ENCODE data around the gene FAM171A1. TPM values are rescaled to one million over a fixed set of nuclear protein-coding genes. Genes with fewer than 3 reads are reported as not detected.

FAM171A1 gene
- total RNA-seq, 3 donors from 2014 or later: 7.6 to 11.7 (median 9.5) TPM

DNA sequence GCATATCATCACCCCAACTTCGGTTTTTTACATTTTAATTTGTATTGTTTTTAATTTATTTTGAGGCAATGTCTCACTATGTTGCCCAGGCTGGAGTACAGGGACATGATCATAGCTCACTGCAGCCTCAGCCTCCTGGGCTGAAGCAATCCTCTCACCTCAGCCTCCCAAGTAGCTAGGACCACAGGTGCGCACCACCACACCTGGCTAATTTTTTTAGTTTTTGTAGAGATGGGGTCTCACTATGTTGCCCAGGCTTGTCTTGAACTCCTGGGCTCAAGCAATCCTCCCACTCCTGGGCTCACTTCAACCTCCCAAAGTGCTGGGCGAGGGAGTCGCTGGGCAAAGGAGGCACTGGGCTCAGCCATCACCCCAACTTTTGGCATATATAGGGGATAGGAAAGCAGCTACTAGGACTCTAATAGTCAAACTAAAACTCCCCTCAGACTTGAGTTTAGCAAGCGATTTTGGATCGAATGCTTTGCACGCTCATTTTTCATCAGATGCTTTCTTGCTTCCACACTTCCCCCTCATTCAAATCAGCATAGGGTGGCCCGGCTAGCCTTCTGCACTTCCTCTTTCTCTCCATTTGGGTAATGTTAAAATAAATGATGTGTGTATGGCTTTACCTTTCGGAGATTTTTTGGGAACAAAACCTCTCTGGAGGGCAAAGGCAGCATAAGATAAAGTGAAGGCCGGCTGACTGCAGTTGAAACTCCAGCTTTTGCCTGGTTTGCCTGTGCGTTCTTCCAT, 181.8 kb downstream of the FAM171A1 start:
- Histone ChIP-seq H3K4me1 (no peaks in the 10 kb centered on the region), H3K27me3 (no peaks in the 10 kb centered on the region), H3K9me3 (no peaks in the 10 kb centered on the region), H3K36me3 (no peaks in the 10 kb centered on the region), H3K27ac (no peak overlapping the region), H3K4me3 (no peak overlapping the region)
- TF ChIP-seq CTCF (IDR thresholded peaks at IDR 0.05): no peak
- no peak for TF ChIP-seq POLR2A (IDR thresholded peaks at IDR 0.05)
- TF ChIP-seq POLR2AphosphoS5 (IDR thresholded peaks at IDR 0.05): no peak
- no peak for DNase-seq (ENCODE audit: low spot score in 2 of 2)
- intact Hi-C loops (cut with DNase I; ENCODE audit: low total_unique reads): no loop called here

GRCh38 chr10:15188603-15189002, 182.5 kb downstream of the FAM171A1 start:
- intact Hi-C loops (cut with DNase I; ENCODE audit: low total_unique reads): no loop called here
- Histone ChIP-seq H3K27me3 (no peaks in the 10 kb centered on the region), H3K27ac (no peak overlapping the region), H3K36me3 (no peaks in the 10 kb centered on the region), H3K9me3 (no peaks in the 10 kb centered on the region), H3K4me3 (no peak overlapping the region), H3K4me1 (no peaks in the 10 kb centered on the region)
- TF ChIP-seq CTCF (IDR thresholded peaks at IDR 0.05) (no peak), POLR2A (IDR thresholded peaks at IDR 0.05) (no peak), POLR2AphosphoS5 (IDR thresholded peaks at IDR 0.05) (no peak)
- DNase-seq (ENCODE audit: low spot score in 2 of 2): no peak

DNA sequence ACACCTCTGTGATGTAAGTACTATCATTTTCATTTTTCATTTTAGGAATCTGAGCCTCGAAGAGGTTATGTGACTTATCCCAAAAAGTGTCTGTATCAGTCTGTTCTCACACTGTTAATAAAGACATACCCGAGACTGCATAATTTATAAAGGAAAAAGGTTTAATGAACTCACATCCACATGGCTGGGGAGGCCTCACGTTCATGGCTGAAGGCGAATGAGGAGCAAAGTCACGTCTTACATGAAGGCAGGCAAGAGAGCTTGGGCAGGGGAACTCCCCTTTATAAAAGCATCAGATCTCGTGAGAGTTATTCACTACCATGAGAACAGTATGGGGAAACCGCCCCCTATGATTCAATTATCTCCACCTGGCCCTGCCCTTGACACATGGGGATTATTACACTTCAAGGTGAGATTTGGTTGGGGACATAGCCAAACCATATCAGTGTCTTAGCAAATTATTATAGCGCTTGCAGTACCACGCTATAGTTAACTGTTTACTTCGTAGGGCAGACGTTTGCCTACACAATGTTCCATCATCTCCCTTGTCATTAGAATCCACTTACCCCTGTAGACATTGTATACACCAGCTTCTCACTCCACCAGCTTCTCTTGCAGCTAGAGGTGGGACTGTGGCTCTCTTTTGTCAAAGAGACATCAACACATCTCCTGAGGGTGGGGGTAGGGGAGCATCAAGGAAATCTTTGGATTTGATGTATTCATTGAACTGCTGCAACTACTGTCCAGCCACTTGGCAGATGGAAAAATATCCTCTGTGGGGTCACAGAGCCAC, 187.2 kb downstream of the FAM171A1 start:
- no peaks in the 10 kb centered on the region for H3K27me3 ChIP-seq
- H3K27ac ChIP-seq: no peak overlapping the region

DNA sequence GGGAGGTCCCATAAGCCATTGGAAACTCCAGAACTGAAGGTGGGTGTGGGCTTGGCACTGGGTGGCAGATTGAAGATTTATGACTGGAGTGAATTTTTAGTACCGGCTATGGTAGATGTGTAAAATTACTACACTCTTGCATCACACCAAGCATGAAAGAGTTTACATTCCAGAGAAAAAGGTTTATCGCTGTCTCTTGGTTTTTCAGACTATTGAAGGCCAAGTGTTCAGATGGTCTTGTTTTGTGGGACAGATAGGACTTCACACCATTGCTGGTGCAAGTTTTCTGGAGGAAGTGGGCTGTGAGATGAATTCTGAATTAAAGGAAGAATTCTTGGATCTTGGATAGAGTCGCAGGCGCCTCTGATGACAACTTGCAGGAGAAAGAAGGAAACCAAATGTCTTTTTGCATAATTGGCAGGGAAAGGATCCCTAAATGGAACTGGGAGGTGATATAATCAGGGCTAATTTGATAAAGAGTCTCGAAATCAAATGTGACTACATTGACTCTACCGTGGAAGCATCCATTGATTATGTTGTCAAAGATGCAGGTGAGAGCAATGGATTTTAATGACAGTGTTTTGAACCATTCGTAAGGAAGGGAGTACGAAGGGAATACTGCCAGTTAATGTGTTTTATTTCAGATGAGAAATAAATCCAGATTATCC, 188.4 kb downstream of the FAM171A1 start:
- Histone ChIP-seq H3K9me3 (no peaks in the 10 kb centered on the region), H3K36me3 (no peaks in the 10 kb centered on the region), H3K4me1 (no peaks in the 10 kb centered on the region), H3K27me3 (no peaks in the 10 kb centered on the region), H3K4me3 (no peak overlapping the region), H3K27ac (no peak overlapping the region)
- no peak for DNase-seq (ENCODE audit: low spot score in 2 of 2)
- TF ChIP-seq CTCF (IDR thresholded peaks at IDR 0.05) (no peak), POLR2A (IDR thresholded peaks at IDR 0.05) (no peak), POLR2AphosphoS5 (IDR thresholded peaks at IDR 0.05) (no peak)
- intact Hi-C loops (cut with DNase I; ENCODE audit: low total_unique reads): no loop called here

More for the DNA sequence above, 187.2 kb downstream of the FAM171A1 start:
- intact Hi-C loops (cut with DNase I; ENCODE audit: low total_unique reads): no loop called here
- Histone ChIP-seq H3K36me3 (no peaks in the 10 kb centered on the region), H3K4me3 (no peak overlapping the region), H3K9me3 (no peaks in the 10 kb centered on the region), H3K4me1 (no peaks in the 10 kb centered on the region)
- no peak for DNase-seq (ENCODE audit: low spot score in 2 of 2)
- TF ChIP-seq POLR2A (IDR thresholded peaks at IDR 0.05) (no peak), POLR2AphosphoS5 (IDR thresholded peaks at IDR 0.05) (no peak), CTCF (IDR thresholded peaks at IDR 0.05) (no peak)
